Small intestine (tissue), 7 donors: ENCODE measurements around the gene PKP1. TPM values are rescaled to one million over a fixed set of nuclear protein-coding genes. Genes with fewer than 3 reads are reported as not detected.

Experiments used
- DNase-seq, 2 donors: peaks; one replicate each; pipeline versions ENCODE4 v3.0.0 to v3.0.0-alpha.2; 2013
- FAIRE-seq: peaks from 2 replicates; lab custom pipeline; 2012; peaks lifted over from hg19 to GRCh38; lab: Jason Lieb, UNC
- H3K27ac ChIP-seq, 3 donors: one replicate each; pipeline ENCODE4 v1.5.1; 2013; ENCODE audit warnings: low read length in 2 of 3, mild to moderate bottlenecking in 2 of 3, control low read depth in 1 of 3, inconsistent platforms in 1 of 3, low read depth in 1 of 3, moderate library complexity in 1 of 3
- H3K27me3 ChIP-seq, 3 donors: one replicate each; pipeline ENCODE4 v1.6.1; 2013; ENCODE audit warnings: low read length in 3 of 3, inconsistent platforms in 1 of 3; ENCODE audit not compliant: control insufficient read depth in 3 of 3, insufficient read depth in 3 of 3
- H3K36me3 ChIP-seq, 3 donors: one replicate each; pipeline ENCODE4 v1.6.1; 2013; ENCODE audit warnings: low read length in 3 of 3, inconsistent platforms in 1 of 3, low read depth in 1 of 3, mild to moderate bottlenecking in 1 of 3, moderate library complexity in 1 of 3; ENCODE audit not compliant: control insufficient read depth in 3 of 3, insufficient read depth in 2 of 3
- H3K4me1 ChIP-seq, 3 donors: one replicate each; pipeline ENCODE4 v1.6.1; 2013; ENCODE audit warnings: low read length in 2 of 3, inconsistent platforms in 1 of 3, low read depth in 1 of 3, mild to moderate bottlenecking in 1 of 3, moderate library complexity in 1 of 3; ENCODE audit not compliant: control insufficient read depth in 3 of 3, insufficient read depth in 2 of 3
- H3K4me3 ChIP-seq, 3 donors: one replicate each; pipeline ENCODE4 v1.5.1; 2013; ENCODE audit warnings: low read length in 3 of 3, control low read depth in 1 of 3, inconsistent platforms in 1 of 3, low read depth in 1 of 3, mild to moderate bottlenecking in 1 of 3, moderate library complexity in 1 of 3
- H3K9me3 ChIP-seq, 2 donors: one replicate each; pipeline ENCODE4 v1.6.1; 2013; ENCODE audit warnings: low read depth in 1 of 2, low read length in 1 of 2; ENCODE audit not compliant: control insufficient read depth in 2 of 2, insufficient read depth in 1 of 2
- WGBS, 3 donors: extraction: QIAGEN DNeasy Blood & Tissue Kit; methylation state at CpG; one replicate each; pipeline ENCODE4 v1.1.7; 2013; 5-methylcytosine and 5-hydroxymethylcytosine counted together
- polyA plus RNA-seq, 4 donors: library from polyadenylated mRNA; stranded (reverse) in 3 of 4; unstranded in 1 of 4; fragments of 200-250 nt in 3 of 4; fragments of 120-200 nt in 1 of 4; gene quantifications; one replicate each; pipeline versions ENCODE4 v1.2.1 to v1.2.3, GENCODE V29; 2013
- donor health status: healthy with polysubstance abuse.
- donor health status: control.
- donor health status: control.
- donor health status: Bipolar disorder and iron deficiency.
- donor health status: healthy.

PKP1 gene
- polyA plus RNA-seq, 4 donors, result 0.24 to 0.69 (median 0.36) TPM

DNA sequence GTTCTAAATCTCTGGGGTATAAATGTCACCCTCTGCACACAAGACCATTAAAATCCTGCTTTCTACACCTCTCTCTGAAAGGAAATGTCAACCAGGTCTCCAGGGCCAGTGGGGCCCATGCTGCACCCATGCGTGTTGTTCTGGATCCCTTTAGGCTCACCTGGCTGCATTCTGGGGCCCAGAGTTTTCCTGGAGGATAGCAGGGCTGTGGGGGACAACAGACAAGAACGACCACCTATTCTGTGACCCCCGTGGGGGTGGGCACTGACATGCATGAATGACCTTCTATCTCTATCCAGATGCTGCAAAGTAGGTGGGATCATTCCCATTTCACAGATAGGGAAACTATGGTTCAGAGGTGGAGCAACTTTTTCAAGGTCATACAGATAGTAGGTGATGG is 52.6 kb downstream of the PKP1 start:
- FAIRE-seq, result no peak
- no peaks in the 10 kb centered on the region for H3K9me3 ChIP-seq
- no peak overlapping the region for H3K4me3 ChIP-seq
- H3K36me3 ChIP-seq, result no peaks in the 10 kb centered on the region
- no peaks in the 10 kb centered on the region for H3K4me1 ChIP-seq
- H3K27ac ChIP-seq, result no peak overlapping the region
- DNase-seq, result no peak
- WGBS, 3 donors, result 62 to 73% (median 70%) methylated on average over 3 of the region's 3 CpGs
- H3K27me3 ChIP-seq, result no peaks in the 10 kb centered on the region

DNA sequence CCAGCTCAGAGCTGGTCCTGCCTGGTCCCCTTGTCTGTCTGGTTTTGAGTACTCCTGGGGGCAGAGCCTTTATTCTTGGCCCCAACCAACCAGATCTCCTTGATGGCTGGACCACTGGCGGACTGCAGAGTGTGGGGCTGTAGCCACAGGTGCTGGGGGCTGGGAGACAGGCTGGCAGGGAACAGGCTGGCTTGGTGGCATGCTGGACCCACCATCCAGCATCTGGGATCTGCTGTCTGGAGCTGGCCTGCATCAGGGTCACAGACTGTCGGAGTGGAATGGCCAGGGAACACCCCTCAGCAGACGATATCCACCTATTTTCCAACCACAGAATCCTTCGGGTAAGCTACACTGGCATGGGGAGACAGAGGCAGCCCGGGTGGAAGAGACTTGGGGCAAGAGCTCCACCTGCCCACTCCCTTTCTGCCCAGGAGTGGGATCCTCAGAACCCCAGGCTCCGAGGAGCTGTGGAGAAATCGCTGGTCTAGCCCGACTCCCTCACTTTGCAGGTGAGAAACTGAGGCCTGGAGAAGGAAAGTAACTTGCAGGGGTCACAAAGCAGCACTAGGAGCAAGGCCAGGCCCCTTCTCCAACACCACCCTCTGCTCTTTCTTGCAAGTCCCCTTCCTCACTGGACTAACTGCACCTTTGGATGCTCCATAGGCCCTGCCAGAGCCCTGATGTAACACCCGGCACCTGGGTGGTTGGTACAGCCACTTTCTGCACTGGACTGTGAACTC is 53.6 kb downstream of the PKP1 start:
- Histone ChIP-seq H3K27me3 (no peaks in the 10 kb centered on the region), H3K36me3 (no peaks in the 10 kb centered on the region), H3K9me3 (peaks cover 0 to under 1% of the 10 kb centered on the region in 2 donors), H3K4me3 (no peak overlapping the region), H3K27ac (no peak overlapping the region), H3K4me1 (no peaks in the 10 kb centered on the region)
- FAIRE-seq, result no peak
- 84 to 89% (median 89%) methylated on average over 9 of the region's 9 CpGs for WGBS, 3 donors
- no peak for DNase-seq

- H3K27me3 ChIP-seq, result no peaks in the 10 kb centered on the region
- DNase-seq, result no peak
- FAIRE-seq, result no peak
- no peaks in the 10 kb centered on the region for H3K4me1 ChIP-seq
- peaks cover 0 to 4% of the 10 kb centered on the region in 2 donors for H3K9me3 ChIP-seq
- H3K36me3 ChIP-seq, result no peaks in the 10 kb centered on the region
- no peak overlapping the region for H3K27ac ChIP-seq
- 78 to 100% (median 91%) methylated on average over 1 of the region's 1 CpG for WGBS, 3 donors
- H3K4me3 ChIP-seq, result no peak overlapping the region
These were observed 58.1 kb downstream of the PKP1 start for GRCh38 chr1:201341377-201341776.

DNA sequence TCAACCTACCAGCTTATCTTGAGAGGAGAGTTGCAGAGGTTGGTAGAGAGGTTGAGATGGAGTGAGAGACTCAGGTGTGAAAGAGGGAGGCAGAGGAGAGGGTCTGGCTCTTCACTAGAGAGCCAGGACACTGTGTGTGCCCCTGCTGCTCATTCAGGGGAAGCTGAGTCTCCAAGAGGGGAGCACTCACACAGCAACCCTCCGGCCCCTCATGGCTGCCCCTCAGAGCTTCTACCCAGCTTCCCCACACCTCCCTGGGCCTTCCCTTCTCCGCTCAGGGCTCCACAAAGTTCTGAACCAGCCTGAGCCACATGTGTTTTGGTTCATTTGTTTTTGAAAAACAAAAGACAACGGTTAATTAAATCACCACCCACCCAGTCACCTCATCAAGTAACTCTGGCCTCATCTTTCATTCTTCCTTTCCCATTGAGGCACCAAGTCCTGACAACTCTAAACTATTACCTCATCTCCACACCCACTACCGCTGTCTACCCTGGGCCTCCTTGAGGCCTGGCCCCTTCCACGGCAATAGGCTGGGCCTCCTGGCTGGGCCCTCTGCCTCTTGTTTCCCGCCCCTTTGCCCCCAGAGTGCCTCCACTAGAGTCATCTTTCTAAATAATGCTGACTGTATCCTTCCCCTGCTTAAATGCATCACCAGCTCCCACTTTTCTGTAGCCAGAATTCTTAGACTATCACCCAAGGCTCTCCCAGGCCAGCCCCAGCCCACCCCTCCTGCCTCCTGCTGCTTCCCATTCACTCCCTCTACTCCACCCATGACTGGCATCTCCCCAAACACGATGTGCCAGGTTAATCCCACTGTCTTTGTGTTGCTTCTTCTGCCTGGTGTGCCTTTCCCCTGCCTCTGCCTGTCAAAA is 61.1 kb downstream of the PKP1 start:
- WGBS, 3 donors, result 71 to 74% (median 71%) methylated on average over 6 to 7 of the region's 7 CpGs
- DNase-seq (peak in 1 of 2 donors; percentile 20), FAIRE-seq (no peak)

GRCh38 chr1:201345081-201345355 is 61.7 kb downstream of the PKP1 start:
- H3K9me3 ChIP-seq, result peaks cover 0 to 4% of the 10 kb centered on the region in 2 donors
- H3K4me3 ChIP-seq, result no peak overlapping the region
- H3K36me3 ChIP-seq, result no peaks in the 10 kb centered on the region
- DNase-seq (no peak), FAIRE-seq (no peak)
- H3K4me1 ChIP-seq, result no peaks in the 10 kb centered on the region
- 87 to 94% (median 92%) methylated on average over 5 of the region's 5 CpGs for WGBS, 3 donors
- no peak overlapping the region for H3K27ac ChIP-seq
- H3K27me3 ChIP-seq, result peaks cover 0 to 3% (median 0%) of the 10 kb centered on the region in 3 donors

More for the DNA sequence above, 61.1 kb downstream of the PKP1 start:
- peaks cover 0 to 4% of the 10 kb centered on the region in 2 donors for H3K9me3 ChIP-seq
- no peaks in the 10 kb centered on the region for H3K4me1 ChIP-seq
- no peak overlapping the region for H3K27ac ChIP-seq
- H3K27me3 ChIP-seq, result peaks cover 0 to 3% (median 0%) of the 10 kb centered on the region in 3 donors
- H3K36me3 ChIP-seq, result no peaks in the 10 kb centered on the region
- no peak overlapping the region for H3K4me3 ChIP-seq

GRCh38 chr1:201346337-201346939 is 63.1 kb downstream of the PKP1 start:
- Histone ChIP-seq H3K4me3 (no peak overlapping the region), H3K4me1 (no peaks in the 10 kb centered on the region), H3K36me3 (no peaks in the 10 kb centered on the region), H3K27me3 (peaks cover 0 to 3% (median 0%) of the 10 kb centered on the region in 3 donors), H3K9me3 (peaks cover 0 to 4% of the 10 kb centered on the region in 2 donors), H3K27ac (no peak overlapping the region)
- DNase-seq, result peak; percentile 59 to 64
- 46 to 61% (median 47%) methylated on average over 5 of the region's 5 CpGs for WGBS, 3 donors
- no peak for FAIRE-seq

GRCh38 chr1:201346987-201347386 is 63.7 kb downstream of the PKP1 start:
- DNase-seq (no peak), FAIRE-seq (no peak)
- WGBS, 3 donors, result 16 to 44% (median 25%) methylated on average over 2 of the region's 2 CpGs

GRCh38 chr1:201347498-201348210 is 64.3 kb downstream of the PKP1 start:
- Histone ChIP-seq H3K9me3 (no peaks in the 10 kb centered on the region), H3K27ac (no peak overlapping the region), H3K27me3 (peaks cover 0 to 3% (median 0%) of the 10 kb centered on the region in 3 donors), H3K36me3 (no peaks in the 10 kb centered on the region), H3K4me3 (no peak overlapping the region), H3K4me1 (no peaks in the 10 kb centered on the region)
- 22 to 29% (median 25%) methylated on average over 7 of the region's 7 CpGs for WGBS, 3 donors
- FAIRE-seq (no peak), DNase-seq (no peak)

More at GRCh38 chr1:201346987-201347386, 63.7 kb downstream of the PKP1 start:
- Histone ChIP-seq H3K4me3 (no peak overlapping the region), H3K9me3 (peaks cover 0 to 2% of the 10 kb centered on the region in 2 donors), H3K27me3 (peaks cover 0 to 3% (median 0%) of the 10 kb centered on the region in 3 donors), H3K27ac (no peak overlapping the region), H3K36me3 (no peaks in the 10 kb centered on the region), H3K4me1 (no peaks in the 10 kb centered on the region)
